HL-60 (cell line): ENCODE measurements around the gene VIPR2.

ENCODE experiments used
- POLR2AphosphoS5 ChIP-seq: IDR thresholded peaks from 2 replicates; pipeline ENCODE4 v1.6.1; 2012; ENCODE audit warnings: low read depth
- REST ChIP-seq: IDR thresholded peaks from 2 replicates; pipeline ENCODE4 v1.6.1; 2012; ENCODE audit warnings: low read depth; ENCODE audit not compliant: insufficient replicate concordance
- TF ChIP-seq, protein P1 (sequence below): IDR thresholded peaks from one replicate; pipeline ENCODE4 v1.5.1; 2011; ENCODE audit warnings: low read length, control low read depth, inconsistent platforms; ENCODE audit not compliant: insufficient read depth

GRCh38 chr7:159023746-159024145 lies 120.9 kb downstream of the VIPR2 start:
- TF ChIP-seq, protein P1, sequence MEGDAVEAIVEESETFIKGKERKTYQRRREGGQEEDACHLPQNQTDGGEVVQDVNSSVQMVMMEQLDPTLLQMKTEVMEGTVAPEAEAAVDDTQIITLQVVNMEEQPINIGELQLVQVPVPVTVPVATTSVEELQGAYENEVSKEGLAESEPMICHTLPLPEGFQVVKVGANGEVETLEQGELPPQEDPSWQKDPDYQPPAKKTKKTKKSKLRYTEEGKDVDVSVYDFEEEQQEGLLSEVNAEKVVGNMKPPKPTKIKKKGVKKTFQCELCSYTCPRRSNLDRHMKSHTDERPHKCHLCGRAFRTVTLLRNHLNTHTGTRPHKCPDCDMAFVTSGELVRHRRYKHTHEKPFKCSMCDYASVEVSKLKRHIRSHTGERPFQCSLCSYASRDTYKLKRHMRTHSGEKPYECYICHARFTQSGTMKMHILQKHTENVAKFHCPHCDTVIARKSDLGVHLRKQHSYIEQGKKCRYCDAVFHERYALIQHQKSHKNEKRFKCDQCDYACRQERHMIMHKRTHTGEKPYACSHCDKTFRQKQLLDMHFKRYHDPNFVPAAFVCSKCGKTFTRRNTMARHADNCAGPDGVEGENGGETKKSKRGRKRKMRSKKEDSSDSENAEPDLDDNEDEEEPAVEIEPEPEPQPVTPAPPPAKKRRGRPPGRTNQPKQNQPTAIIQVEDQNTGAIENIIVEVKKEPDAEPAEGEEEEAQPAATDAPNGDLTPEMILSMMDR, result no peak
- TF ChIP-seq REST (no peak), POLR2AphosphoS5 (no peak)
